Right cardiac atrium (tissue), 5 donors: ENCODE data around the gene LGMN. TPM values are rescaled to one million over a fixed set of nuclear protein-coding genes. Genes with fewer than 3 reads are reported as not detected.
"Not testable (repeated sequence)": the region's sequence is repeated elsewhere in the genome, so short reads cannot be mapped to it uniquely, and the experiment has no call there.

Source experiments
- ATAC-seq, 2 donors: fragments of 200-7000 bp; cut with Tn5 transposase; one replicate each; pipeline versions ENCODE4 v1.8.0 to v1.9.1; 2020; ENCODE audit warnings: moderate library complexity in 2 of 2, mild to moderate bottlenecking in 1 of 2
- DNase-seq, 3 donors: peaks; one replicate each; pipeline ENCODE4 v3.0.0-alpha.2; 2020
- H3K27ac ChIP-seq: one replicate; pipeline ENCODE4 v1.5.1; 2013; ENCODE audit warnings: mild to moderate bottlenecking, low read length, control low read depth, moderate library complexity
- H3K27me3 ChIP-seq: one replicate; pipeline ENCODE4 v1.6.1; 2013; ENCODE audit not compliant: control insufficient read depth, insufficient read depth
- H3K4me1 ChIP-seq: one replicate; pipeline ENCODE4 v1.6.1; 2013; ENCODE audit warnings: low read length; ENCODE audit not compliant: control insufficient read depth, insufficient read depth
- H3K4me3 ChIP-seq: one replicate; pipeline ENCODE4 v1.5.1; 2013; ENCODE audit warnings: low read length, control low read depth
- H3K9me3 ChIP-seq: one replicate; pipeline ENCODE4 v1.6.1; 2013; ENCODE audit warnings: low read length; ENCODE audit not compliant: control insufficient read depth
- WGBS: extraction: QIAGEN DNeasy Blood & Tissue Kit; methylation state at CpG from one replicate; pipeline ENCODE4 v1.1.7; 2013; 5-methylcytosine and 5-hydroxymethylcytosine counted together
- intact Hi-C, 4 donors: fragments of 100-400 bp; cut with DNase I; formaldehyde crosslinking; loops; one replicate each; pipeline versions ENCODE4 v1.11.0 to v1.14.0; 2022 to 2023
- polyA plus RNA-seq: library from polyadenylated mRNA; stranded (reverse); fragments of 200-250 nt; gene quantifications from one replicate; pipeline ENCODE4 v1.2.3, GENCODE V29; 2013
- total RNA-seq, 4 donors: library from RNA; stranded (reverse); fragmentation: NEBNext Ultra II Directional; extraction: Animal tissue kit (Norgen Biotek cat#: 25700); gene quantifications; one replicate each; pipeline ENCODE4 v1.2.1, GENCODE V29; 2021
- donor health status: healthy with polysubstance abuse.
- donor health status: DM: no; HTN: yes; CAD: no.
- donor health status: DM: no; HTN: no; CAD: no.
- donor health status: DM: no; HTN: yes; CAD: no; lungs with severe emphysema.
- donor health status: DM: yes; HTN: yes; CAD: no.

The LGMN gene
- total and polyA plus RNA-seq, 5 donors, result 56.2 to 92.5 (median 87.0) TPM

GRCh38 chr14:92783813-92784431 lies 35.5 kb upstream of the LGMN start:
- intact Hi-C loops, result loop anchor here (2.0 to 5.0 kb wide), 4 partner anchors 67 to 72 kb away; no protein-coding TSS in a partner anchor
- Histone ChIP-seq H3K4me3 (no peak overlapping the region), H3K4me1 (no peaks in the 10 kb centered on the region), H3K27ac (no peak overlapping the region), H3K9me3 (no peaks in the 10 kb centered on the region), H3K27me3 (no peaks in the 10 kb centered on the region)
- no peak for DNase-seq
- ATAC-seq, result peak; percentile 39 to 59
- WGBS, result 50% methylated on average over 2 of the region's 2 CpGs

GRCh38 chr14:92781350-92781749 lies 32.9 kb upstream of the LGMN start:
- H3K4me1 ChIP-seq, result no peaks in the 10 kb centered on the region
- DNase-seq (no peak), ATAC-seq (no peak)
- no peaks in the 10 kb centered on the region for H3K27me3 ChIP-seq
- H3K4me3 ChIP-seq, result no peak overlapping the region
- intact Hi-C loops, result loop anchor here in 2 of 4 donors (5.0 kb wide), 2 partner anchors 64 to 69 kb away; no protein-coding TSS in a partner anchor
- WGBS, result 75% methylated on average over 3 of the region's 3 CpGs
- H3K27ac ChIP-seq, result no peak overlapping the region
- H3K9me3 ChIP-seq, result no peaks in the 10 kb centered on the region

- H3K9me3 ChIP-seq, result no peaks in the 10 kb centered on the region
- no peaks in the 10 kb centered on the region for H3K27me3 ChIP-seq
- intact Hi-C loops, result loop anchor here in 2 of 4 donors (5.0 kb wide), 2 partner anchors 63 to 68 kb away; no protein-coding TSS in a partner anchor
- H3K4me1 ChIP-seq, result no peaks in the 10 kb centered on the region
- DNase-seq (no peak), ATAC-seq (no peak)
- WGBS, result 66% methylated on average over 7 of the region's 7 CpGs
- no peak overlapping the region for H3K4me3 ChIP-seq
- no peak overlapping the region for H3K27ac ChIP-seq
Observed at GRCh38 chr14:92780444-92781232, 32.2 kb upstream of the LGMN start.

GRCh38 chr14:92778868-92779565 lies 30.6 kb upstream of the LGMN start:
- WGBS, result 80% methylated on average over 2 of the region's 3 CpGs
- H3K27ac ChIP-seq, H3K4me3 ChIP-seq, DNase-seq, intact Hi-C loops, H3K27me3 ChIP-seq, H3K4me1 ChIP-seq, H3K9me3 ChIP-seq: not testable (repeated sequence)
- peak in 1 of 2 donors; percentile 39 for ATAC-seq

GRCh38 chr14:92775292-92775691 lies 26.9 kb upstream of the LGMN start:
- intact Hi-C loops, result not testable (repeated sequence)

GRCh38 chr14:92774572-92774971 lies 26.1 kb upstream of the LGMN start:
- ATAC-seq (peak in 1 of 2 donors; percentile 36), DNase-seq (no peak)
- Histone ChIP-seq H3K4me1 (no peaks in the 10 kb centered on the region), H3K27me3 (no peaks in the 10 kb centered on the region), H3K27ac (no peak overlapping the region), H3K9me3 (no peaks in the 10 kb centered on the region), H3K4me3 (no peak overlapping the region)
- WGBS, result 78% methylated on average over 8 of the region's 8 CpGs
- intact Hi-C loops, result no loop called here

More at GRCh38 chr14:92775292-92775691, 26.9 kb upstream of the LGMN start:
- not testable (repeated sequence) for DNase-seq, H3K27me3 ChIP-seq, H3K9me3 ChIP-seq, H3K27ac ChIP-seq, H3K4me1 ChIP-seq, H3K4me3 ChIP-seq
- WGBS, result 2% methylated on average over 2 of the region's 2 CpGs
- ATAC-seq, result peak; percentile 66 to 74

GRCh38 chr14:92770484-92770883 lies 22.1 kb upstream of the LGMN start:
- H3K9me3 ChIP-seq, result no peaks in the 10 kb centered on the region
- intact Hi-C loops, result no loop called here
- H3K27me3 ChIP-seq, result no peaks in the 10 kb centered on the region
- H3K27ac ChIP-seq, result no peak overlapping the region
- no peak for ATAC-seq
- H3K4me3 ChIP-seq, result no peak overlapping the region
- H3K4me1 ChIP-seq, result no peaks in the 10 kb centered on the region
- 65% methylated on average over 2 of the region's 2 CpGs for WGBS
- no peak for DNase-seq

GRCh38 chr14:92768795-92769194 lies 20.4 kb upstream of the LGMN start:
- Histone ChIP-seq H3K9me3 (no peaks in the 10 kb centered on the region), H3K27me3 (no peaks in the 10 kb centered on the region), H3K27ac (no peak overlapping the region), H3K4me1 (no peaks in the 10 kb centered on the region), H3K4me3 (no peak overlapping the region)
- DNase-seq (no peak), ATAC-seq (no peak)
- intact Hi-C loops, result no loop called here
- WGBS, result 94% methylated on average over 5 of the region's 5 CpGs

- H3K4me3 ChIP-seq, H3K4me1 ChIP-seq, DNase-seq, H3K27me3 ChIP-seq, H3K27ac ChIP-seq, H3K9me3 ChIP-seq, intact Hi-C loops: not testable (repeated sequence)
- WGBS, result 50% methylated on average over 1 of the region's 1 CpG
- peak in 1 of 2 donors; percentile 52 for ATAC-seq
Observed at GRCh38 chr14:92768236-92768635, 19.8 kb upstream of the LGMN start.

- H3K27ac ChIP-seq, intact Hi-C loops, DNase-seq, H3K27me3 ChIP-seq, H3K9me3 ChIP-seq, H3K4me3 ChIP-seq, H3K4me1 ChIP-seq: not testable (repeated sequence)
- peak in 1 of 2 donors; percentile 43 for ATAC-seq
- 69% methylated on average over 3 of the region's 5 CpGs for WGBS
Observed at GRCh38 chr14:92763666-92764631, 15.5 kb upstream of the LGMN start.
